ENCODE measurements around the gene UPB1.
"Not testable (repeated sequence)": the region's sequence is repeated elsewhere in the genome, so short reads cannot be mapped to it uniquely, and the experiment has no call there.

Gene UPB1

DNA sequence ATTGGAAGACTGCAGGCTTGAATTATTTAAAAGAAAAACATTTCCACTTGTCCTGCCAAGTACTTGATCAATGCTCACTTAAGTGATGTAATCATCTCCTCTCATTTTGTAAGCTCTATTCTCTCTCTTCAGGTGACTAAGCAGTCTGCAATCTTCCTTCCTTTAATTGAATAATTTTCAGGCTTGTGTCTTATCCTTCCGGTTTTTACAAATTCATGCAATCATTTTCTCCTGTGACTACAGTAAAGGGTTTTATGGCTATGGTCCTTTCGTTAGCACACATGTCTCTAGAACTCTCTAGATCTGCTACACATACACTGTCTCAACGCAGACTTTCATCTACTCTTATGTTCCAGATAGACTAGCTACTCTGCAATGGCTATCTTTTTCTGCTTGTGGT, 12.6 kb upstream of the UPB1 start:
- DNase-seq (ENCODE audit: low read depth): no peak

DNA sequence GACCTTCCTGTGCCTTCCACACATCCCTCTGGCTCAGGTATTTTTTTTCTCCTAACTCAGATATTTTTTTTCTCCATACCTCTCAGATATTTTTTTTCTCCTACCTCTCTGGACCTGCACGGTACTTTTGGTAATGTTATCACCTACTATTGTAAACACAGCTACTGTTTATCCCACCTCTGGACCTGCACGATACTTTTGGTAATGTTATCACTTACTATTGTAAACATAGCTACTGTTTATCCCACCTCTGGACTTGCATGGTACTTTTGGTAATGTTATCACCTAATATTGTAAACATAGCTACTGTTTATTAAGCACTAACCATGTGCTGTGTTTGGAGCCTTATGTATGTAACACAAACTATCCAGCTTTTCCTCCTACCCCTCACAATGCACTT, 12.1 kb upstream of the UPB1 start:
- DNase-seq (ENCODE audit: low read depth): no peak

DNA sequence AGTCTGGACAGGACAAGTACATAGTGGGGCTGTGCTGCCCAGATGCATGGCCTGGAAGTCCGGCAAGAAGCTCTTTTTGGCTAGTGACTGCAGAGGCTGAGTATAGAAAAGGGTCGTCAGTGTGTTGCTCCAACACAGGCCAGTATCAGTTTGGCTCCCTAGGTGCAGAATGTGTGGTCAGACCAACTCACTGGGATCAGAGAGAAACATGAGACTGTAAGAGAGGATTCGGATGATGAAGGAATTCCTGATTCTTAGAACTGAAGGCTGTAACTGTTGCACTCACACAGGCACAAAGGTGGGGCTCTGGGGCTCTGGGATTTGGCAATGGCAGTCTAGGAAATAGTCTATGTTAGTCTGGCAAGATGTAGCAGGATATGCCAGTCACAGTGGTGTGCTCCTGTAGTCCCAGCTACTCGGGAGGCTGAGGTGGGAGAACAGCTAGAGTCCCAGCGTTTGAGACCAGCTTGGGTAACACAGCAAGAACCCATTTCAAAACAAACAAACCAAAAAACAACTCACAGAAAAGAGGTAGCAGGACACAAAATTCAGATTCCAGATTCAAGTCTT, 11.1 kb upstream of the UPB1 start:
- DNase-seq (ENCODE audit: low read depth): no peak

DNA sequence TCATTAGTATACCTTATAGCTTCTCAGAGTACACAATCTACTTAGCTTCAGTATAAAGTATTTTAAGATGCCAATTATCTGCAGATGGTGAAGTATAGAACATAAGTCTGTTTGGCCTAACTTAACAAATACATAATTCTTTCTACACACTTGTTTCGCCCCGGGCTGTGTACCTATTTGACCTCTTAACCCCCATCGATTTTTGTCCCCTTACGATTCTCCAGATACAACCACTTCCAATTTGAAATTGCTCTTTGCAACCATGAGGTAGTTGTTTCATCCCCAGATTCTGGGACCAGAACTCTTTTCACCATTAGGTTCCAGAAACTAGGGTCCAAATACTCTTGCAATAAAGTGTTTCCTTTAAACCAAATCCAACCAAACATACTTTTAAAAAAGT, 10.0 kb upstream of the UPB1 start:
- no peak for DNase-seq (ENCODE audit: low read depth)

DNA sequence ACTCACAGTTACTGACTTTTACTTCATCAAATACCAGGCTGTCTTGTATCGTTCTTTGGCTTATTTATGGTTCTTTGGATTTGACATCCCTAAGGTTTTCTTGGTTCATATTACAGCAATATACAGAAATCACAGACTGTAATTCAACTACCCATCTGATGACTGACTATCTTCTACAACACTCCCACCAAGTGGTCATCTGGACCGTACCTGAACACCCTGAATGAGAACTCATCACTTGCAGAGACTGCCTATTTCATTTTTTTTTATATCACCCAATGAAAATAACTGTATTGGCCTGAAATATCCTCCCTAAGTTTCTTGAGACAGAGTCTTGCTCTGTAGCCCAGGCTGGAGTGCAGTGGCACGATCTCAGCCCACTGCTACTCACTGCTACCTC, 9.5 kb upstream of the UPB1 start:
- no peak for DNase-seq (ENCODE audit: low read depth)

DNA sequence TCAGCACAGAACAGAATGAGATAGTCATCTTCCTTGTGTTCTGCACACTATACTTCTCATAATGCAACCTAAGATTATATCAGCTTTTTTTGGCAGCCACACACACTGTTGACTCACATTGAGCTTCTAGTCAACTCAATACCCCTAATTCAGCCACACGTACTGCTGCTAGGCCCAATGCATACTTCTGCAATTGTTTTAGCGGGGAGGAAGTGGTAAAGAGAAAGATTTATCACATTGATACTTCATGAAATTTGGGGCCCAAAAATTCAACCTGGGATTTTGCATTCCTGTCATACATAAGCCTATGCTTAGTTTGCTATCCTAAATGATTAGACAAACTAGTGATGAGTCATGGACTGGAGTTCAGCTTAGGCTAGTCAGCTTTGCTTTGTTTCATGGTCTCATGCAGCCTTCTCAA, 8.6 kb upstream of the UPB1 start:
- DNase-seq (ENCODE audit: low read depth): no peak

DNA sequence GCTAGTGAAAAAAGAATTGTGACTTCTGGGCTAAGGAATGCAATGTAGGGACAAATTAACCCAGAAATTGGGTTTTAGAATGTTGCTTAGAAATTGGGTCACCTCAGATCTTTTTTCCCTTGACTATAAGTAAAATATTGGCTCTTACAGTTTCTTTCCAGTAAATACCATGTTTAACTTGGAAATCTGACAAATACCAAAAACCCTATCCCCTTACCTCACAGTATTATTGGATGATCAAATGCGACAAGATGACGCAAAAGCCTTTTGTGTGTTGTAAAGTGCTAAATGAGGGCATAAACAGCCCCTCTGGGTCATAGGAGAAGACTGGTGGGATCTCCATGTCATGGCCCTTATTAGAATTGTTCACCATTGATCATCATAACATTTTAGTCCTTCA, 6.1 kb upstream of the UPB1 start:
- no peak for DNase-seq (ENCODE audit: low read depth)

DNA sequence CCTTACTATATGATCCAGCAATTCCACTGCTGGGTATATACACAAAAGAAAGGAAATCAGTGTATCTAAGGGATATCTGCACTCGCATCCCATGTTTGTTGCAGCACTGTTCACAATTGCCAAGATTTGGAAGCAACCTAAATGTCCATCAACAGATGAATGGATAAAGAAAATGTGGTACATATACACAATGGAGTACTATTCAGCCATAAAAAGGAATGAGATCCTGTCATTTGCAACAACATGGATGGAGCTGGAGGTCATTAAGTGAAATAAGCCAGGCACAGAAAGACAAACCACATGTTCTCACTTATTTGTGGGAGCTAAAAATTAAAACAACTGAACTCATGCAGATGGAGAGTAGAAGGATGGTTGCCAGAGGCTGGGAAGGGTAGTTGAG, 5.7 kb upstream of the UPB1 start:
- DNase-seq (ENCODE audit: low read depth): not testable (repeated sequence)

DNA sequence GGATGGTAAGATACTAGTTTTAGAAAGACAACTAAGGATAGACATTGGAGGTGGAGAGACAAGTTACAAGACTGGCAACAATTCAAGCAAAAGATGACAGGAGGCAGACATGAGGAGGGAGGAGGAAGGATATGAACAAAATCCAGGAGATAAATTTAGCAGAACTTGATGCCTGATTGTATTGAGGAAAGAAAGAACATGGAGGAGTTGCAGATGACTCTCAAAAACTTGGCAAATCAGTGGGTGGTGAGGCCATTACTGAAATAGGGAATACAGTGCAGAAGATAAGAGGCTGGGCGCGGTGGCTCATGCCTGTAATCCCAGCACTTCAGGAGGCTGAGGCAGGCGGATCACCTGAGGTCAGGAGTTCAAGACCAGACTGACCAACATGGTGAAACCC, 2.7 kb upstream of the UPB1 start:
- no peak for DNase-seq (ENCODE audit: low read depth)

DNA sequence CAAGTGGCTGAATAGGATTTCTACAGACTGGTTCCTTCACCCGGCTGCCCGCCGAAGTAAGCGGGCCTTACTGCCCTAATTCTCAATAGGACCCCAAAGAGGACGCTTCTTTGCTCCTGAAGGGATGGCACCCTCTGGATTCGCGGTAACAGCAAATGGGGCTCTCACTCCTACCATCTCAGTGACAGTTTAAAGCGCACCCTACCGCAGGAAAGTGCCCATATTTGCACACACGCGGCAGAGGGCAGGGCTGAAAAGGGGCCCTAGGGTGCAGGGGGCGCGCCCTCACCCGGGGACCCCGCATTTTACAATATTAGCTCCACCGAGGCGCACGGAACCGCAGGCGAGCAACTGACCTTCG, 985 bp upstream of the UPB1 start:
- no peak for DNase-seq (ENCODE audit: low read depth)

DNA sequence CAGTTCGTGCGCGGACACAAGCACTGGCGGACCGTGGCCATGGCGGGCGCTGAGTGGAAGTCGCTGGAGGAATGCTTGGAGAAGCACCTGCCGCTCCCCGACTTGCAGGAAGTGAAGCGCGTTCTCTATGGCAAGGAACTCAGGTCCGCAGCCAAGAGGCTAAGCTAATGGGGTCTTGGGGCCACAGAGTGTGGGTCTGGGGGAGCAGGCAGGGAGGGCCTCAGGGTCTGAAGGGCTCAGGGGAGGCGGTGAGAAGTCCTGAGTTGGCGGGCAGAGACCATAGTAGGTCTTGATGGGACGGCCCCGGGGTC, 188 bp downstream of the UPB1 start:
- no peak for DNase-seq (ENCODE audit: low read depth)

DNA sequence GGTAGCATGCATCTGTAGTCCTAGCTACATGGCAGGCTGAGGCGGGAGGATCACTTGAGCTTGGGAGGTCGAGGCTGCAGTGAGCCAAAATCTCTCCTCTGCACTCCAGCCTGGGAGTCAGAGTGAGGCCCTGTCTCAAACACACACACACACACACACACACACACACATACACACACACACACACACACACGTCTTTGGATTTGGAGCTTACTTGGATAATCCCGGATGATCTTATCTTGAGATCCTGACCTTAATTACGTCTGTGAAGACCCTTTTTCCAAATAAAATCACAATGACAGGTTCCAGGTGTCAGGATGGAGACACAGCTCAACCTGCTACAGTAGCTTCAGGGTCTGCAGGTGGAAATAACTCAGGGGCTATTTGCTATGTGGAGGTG, 1.1 kb downstream of the UPB1 start:
- no peak for DNase-seq (ENCODE audit: low read depth)

DNA sequence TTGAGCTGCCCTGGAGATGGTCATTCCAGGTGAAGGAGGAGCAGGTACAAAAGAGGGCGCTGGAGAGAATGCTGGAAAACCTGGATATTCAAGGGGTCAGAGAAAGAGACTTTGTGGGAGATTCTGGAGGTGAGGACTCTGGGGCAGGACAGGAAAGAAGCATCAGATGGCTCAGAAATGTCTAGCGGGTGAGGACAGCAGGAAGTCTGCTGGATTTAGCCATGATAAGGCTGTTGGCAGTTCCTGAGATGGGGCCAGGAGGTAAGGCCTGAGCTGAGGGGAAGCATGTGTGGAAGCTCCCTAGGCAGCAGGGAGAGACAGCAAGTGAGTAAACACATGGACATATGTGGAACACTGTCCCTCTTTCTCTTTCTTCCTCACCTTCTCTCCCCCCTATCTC, 1.5 kb downstream of the UPB1 start:
- no peak for DNase-seq (ENCODE audit: low read depth)

DNA sequence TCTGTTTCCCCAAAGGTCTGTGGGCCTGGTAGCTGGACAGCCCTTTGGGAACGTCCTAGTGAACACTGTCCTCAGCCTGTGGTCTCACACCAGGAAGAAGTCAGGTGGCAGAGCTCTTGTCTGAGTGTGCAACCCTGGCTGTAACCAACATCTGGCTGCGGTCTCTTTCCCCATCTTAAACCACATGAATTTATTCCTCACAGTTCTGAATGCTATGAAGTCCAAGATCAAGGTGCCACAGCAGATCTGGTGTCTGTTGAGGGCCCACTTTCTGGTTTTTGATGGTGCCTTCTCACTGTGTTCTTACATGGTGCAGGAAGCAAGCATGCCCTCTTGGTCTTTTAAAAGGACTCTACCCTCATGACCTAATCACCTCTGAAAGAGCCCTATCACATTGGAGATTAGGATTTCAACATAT, 2.7 kb downstream of the UPB1 start:
- no peak for DNase-seq (ENCODE audit: low read depth)

DNA sequence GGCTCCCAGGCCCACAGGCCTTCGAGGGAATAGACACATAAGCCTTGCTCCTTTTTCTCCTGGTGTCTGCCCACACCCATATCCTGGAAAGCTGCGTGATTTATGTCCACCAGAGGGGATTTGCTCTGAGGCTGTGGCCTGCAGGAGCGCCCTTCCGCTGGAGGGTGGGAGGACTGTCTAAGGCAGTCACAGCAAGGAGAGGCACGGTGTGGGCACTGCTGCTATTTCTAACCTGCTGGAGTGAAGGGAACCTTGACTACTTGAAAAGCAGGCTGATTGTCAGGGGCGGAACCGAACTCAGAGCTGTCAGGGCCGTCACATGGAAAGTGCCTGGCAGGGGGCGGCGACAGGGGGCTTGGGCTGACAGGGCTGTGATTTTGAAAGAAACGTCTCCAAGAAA, 3.7 kb downstream of the UPB1 start:
- DNase-seq (ENCODE audit: low read depth): no peak

DNA sequence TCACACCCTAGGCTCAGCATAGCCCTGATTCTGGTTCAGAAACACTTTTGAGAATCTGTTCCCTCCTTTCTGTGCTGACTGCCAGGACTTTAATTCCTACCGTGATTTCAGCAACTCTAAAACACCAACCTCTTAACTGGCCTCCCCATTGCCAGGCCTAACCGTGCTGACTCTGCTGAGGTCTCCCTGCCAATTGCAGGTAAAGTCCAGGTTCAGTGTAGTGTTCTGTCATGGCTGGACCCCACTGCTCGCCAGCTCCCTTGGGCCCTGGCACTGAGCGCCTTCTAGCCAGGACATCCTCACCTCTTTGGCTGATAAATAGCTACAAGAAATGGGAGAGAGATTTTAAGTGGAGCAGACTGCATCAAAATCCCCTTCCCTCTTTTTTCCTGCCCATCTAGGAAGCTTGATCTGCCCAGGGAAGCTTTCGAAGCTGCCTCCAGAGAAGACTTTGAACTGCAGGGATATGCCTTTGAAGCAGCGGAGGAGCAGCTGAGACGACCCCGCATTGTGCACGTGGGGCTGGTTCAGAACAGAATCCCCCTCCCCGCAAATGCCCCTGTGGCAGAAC, 4.7 kb downstream of the UPB1 start:
- no peak for DNase-seq (ENCODE audit: low read depth)

DNA sequence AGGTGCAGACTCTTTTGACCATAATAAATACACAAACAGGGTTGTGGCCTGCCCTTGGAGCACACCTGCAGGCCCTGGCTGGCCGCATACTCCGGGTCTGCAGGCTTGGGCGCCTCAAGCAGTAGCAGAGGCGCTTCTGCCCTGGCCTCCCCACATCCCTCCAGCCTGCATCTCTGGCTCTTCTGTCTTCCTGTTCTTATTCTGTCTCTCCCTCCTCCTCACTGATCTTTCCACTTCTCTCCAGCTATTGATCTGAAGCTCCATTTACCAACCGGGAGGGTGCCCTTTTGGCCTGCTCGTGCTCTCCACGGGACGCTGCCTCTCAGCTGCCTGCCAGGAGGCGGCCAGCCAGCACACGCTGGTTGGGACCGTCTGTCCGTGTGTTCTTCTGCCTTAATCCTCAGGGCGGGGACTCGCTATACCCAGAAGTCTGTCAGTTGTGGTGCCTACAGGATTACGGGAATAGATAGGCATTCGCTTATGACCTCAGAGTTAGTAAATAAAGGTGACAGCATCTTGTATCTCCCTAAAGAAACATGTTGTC, 5.2 kb downstream of the UPB1 start:
- no peak for DNase-seq (ENCODE audit: low read depth)

DNA sequence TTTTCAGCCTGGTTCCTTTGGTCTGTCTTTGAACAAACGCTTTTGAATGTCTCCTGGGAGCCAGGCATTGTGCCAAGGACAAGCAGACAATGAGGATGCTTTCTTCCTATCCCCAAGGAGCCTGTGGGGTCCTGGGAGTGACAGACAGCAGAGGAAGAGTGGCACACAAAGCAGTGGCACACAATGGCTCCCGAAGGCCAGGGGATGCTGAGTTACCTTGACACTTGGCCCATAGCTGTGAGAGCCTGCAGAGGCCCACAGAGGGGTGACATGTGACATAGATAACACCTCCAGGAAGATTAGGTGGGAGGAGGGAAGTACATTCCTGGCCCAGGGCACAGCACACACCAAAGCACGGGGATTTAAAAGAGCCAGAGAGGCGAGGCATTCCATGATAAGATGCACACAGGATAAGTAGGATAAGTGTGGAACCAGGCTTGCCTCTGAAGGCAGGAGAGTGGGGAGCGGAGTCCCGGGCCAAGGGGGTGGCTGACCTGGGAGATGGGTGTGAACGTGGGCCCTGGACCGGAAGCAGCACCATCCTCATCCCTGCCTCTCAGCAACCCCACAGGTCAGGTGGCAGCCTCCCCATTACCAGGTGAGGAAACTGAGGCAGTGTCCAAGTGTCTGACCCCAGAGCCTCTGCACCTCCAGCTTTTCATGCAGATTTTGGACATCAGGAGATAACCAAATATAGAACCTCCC, 6.3 kb downstream of the UPB1 start:
- DNase-seq (ENCODE audit: low read depth): no peak

DNA sequence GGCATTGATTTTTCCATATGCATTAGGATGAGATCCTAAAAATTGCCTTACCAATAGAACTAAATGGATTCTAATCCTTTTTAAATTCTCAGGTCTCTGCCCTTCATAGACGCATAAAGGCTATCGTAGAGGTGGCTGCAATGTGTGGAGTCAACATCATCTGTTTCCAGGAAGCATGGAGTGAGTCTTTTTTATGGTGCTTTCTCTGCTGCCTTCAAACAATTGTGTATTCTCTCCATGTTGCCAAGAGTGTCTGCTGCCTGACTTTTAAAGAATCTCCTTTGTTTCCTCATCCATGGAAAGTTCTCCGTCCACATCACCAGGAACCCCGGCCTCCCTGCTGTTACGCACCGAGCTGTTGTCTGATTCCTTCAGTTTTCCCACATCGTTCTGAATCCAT, 6.9 kb downstream of the UPB1 start:
- no peak for DNase-seq (ENCODE audit: low read depth)

DNA sequence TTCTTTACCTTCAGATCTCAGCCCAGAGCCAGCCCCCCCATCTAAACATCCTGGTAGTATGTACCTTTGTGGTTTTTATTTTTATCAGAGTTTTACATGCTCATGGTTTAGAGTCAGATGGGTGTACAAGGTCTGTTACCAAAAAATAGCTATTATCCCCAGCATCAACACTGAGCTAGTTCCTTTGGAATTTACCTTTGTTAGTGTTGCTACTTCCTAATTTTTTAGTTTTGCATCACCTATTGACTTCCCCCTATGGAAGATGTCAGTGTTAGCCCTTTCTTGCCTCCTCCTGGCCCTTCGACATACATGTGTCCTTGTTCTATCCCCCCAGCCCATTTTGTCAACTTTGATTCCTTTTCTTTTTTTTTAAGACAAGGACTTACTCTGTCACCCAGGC, 7.4 kb downstream of the UPB1 start:
- DNase-seq (ENCODE audit: low read depth): no peak

DNA sequence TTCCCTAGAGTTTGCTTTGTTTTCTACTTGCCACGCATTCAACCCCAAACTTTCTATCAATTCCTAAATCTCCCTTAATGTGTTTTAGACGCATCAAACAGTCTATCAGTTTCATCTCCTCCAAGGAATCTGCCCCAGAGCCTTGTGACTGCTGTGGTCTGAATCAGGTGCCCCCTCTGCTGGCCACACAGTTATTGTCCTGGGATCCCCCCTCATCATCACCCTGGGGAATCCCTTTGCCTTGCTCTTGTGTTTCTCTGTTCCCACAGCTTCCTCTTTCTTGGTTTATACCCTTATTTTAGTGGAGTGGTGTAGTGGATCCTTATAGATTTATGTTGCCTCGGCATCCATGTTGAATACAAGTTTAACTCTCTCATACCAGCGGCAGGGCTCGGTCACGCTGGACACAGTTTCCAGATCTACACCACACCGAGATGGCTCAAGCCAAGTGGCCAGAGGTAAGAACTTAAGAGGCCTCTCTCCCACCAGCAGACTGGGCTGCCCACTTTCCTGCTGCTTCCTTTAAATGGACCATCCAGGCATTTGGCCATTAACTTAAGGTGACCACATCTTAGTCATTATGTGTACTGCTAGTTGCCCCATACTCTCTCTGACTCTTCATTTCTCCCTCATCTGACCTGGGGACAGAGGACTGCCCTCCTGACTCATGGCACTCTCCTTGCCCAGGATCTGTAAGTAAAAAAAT, 8.2 kb downstream of the UPB1 start:
- DNase-seq (ENCODE audit: low read depth): peak; percentile 51

DNA sequence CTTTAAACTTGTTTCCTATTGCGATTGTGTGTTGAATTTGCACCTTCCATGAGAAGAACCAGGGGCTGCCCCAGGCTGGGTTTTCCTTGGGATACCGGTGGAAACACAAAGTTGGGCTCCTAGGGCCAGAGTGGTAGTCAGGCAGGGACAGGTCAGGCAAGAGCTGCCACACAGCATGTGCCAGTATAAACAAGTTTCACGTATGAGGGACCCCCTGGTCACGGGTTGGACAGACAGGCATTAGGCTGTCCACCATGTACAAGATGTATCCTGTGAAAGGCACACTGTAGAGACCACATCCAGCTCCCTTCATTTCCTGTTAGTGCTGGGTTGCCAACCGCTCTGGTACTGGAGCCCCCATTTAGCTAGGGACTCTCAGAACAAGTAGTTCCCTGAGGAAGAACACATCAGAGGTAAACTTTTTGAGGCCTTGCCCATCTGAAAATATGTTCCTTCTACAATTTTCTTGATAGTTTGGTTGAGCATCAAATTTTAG, 8.8 kb downstream of the UPB1 start:
- no peak for DNase-seq (ENCODE audit: low read depth)

DNA sequence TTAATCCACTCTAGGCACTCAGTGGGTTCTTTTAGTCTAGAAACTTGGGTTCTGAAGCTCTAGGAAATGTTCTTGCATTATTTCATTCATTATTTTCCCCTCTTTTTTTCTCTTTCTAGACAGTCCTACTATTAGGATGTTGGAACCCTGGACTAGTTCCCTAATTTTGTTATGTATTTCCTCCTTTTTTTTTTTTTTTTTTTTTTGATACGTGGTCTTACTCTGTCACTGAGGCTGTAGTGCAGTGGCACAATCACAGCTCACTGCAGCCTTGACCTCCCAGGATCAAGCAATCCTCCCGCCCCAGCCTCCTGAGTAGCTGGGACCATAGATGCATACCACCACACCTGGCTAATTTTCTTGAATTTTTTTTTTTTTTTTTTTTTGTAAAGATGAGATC, 9.4 kb downstream of the UPB1 start:
- no peak for DNase-seq (ENCODE audit: low read depth)

Data from activated T-cell treated with anti-CD3 and anti-CD28 coated beads for 1 hour (primary cell).